ENCODE results near the gene BNIP5.
A peak's percentile ranks its signal among the peaks of the same experiment; 100 is the strongest.

The BNIP5 gene

GRCh38 chr6:36320475-36320874 lies 16.2 kb downstream of the BNIP5 start:
- DNase-seq: no peak

GRCh38 chr6:36319821-36320220 lies 16.9 kb downstream of the BNIP5 start:
- no peak for DNase-seq

GRCh38 chr6:36319436-36319762 lies 17.3 kb downstream of the BNIP5 start:
- no peak for DNase-seq

GRCh38 chr6:36318690-36319435 lies 17.8 kb downstream of the BNIP5 start:
- DNase-seq: no peak

DNA sequence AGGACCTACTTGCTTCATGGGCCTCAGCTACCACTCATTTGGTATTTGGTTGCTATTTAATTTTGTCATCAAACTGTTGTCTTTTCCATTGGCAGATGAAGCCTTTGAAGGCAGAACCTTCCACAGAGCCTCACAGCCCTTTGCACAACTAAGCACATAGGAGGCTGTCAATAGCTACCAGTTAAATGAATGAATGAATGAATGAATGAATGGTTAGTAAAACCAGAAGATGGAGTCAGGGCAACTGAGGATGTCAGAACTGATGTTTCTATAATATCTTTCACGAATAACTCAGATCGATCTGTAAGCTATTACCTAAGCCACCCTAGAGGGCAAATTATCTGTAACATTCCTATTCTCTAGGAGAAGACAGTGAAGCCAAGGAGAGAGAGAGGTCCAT lies 19.1 kb downstream of the BNIP5 start:
- DNase-seq: no peak

DNA sequence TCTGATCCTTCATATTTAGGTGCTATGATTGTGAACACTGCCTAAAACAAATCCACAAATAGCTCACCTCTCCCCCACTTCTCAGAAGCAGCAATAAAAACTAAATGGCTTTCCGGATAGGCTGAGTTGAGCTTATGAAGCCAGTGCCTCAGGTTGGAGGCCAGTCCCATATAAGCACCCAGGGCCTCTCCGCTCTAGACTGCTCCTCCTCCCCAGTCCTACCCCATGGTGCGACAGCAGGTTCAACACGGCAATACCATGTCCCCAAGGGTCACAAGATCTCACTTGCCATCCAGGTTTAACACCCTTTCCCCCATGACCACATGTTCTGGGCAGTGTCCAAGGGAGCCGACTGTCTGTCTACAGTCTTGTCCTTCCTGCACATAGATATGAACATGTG lies 20.8 kb downstream of the BNIP5 start:
- no peak for DNase-seq

- no peak for DNase-seq
Observed at GRCh38 chr6:36314221-36315014, 22.3 kb downstream of the BNIP5 start.

GRCh38 chr6:36313649-36313936 lies 23.1 kb downstream of the BNIP5 start:
- no peak for DNase-seq

GRCh38 chr6:36312854-36313648 lies 23.6 kb downstream of the BNIP5 start:
- no peak for DNase-seq

GRCh38 chr6:36309900-36310299 lies 26.8 kb downstream of the BNIP5 start:
- DNase-seq: no peak

DNA sequence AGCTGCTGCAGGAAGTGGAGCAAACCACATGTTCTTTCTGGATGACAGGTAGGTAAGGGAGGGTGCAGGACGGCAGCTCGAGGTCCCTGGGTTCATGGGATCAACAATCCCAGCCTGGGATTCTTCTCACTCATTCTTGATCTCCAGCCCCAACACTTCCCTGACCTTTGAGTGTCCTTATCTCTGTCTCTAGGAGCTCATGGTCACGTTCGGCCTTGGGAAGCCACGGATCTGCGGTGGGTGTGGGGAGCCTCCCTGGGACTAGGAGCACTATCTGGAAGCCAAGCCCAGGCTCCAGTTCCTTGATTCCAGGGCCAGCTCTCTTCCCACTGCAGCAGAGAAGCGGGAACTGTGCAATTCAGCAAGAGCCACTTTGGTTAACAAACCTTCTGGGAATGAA lies 27.5 kb downstream of the BNIP5 start:
- DNase-seq: no peak

GRCh38 chr6:36308514-36308913 lies 28.2 kb downstream of the BNIP5 start:
- no peak for DNase-seq

GRCh38 chr6:36306375-36306774 lies 30.3 kb downstream of the BNIP5 start:
- DNase-seq: no peak

GRCh38 chr6:36305885-36306284 lies 30.8 kb downstream of the BNIP5 start:
- DNase-seq: no peak

DNA sequence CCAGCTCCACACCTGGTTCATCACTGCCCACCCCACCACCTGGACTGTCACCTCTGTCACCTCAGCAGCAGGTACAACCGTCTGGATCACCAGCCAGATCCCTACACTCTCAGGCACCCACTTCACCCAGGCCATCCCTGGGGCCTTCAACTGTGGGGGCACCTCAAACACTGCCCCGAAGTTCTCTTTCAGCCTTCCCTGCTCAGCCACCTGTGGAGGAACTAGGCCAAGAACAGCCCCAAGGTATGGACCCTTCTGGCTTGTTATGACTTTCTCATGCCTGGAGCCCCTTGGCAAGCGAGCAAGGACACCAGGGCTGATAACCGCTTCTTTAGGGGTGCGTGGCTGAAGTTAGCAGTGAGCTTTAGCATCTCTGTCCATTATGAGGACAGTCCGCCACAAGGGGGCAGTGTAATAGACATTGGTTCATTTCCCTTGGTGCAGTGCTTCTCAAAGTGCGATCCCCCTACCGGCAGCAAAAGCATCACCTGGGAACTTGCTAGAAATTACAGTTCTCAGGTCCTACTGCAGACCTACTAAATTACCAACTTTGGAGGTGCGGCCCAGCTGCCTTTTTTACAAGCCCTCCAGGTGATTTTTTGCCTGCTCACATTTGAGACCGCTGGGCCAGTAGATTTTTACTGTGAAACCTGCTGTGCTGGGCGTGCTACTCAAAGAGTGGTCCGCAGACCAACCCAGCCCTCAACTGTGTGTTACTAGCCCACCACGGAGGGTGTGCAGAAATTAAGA lies 34.3 kb downstream of the BNIP5 start:
- peak; percentile 79 for DNase-seq

GRCh38 chr6:36301781-36302180 lies 34.9 kb downstream of the BNIP5 start:
- no peak for DNase-seq

DNA sequence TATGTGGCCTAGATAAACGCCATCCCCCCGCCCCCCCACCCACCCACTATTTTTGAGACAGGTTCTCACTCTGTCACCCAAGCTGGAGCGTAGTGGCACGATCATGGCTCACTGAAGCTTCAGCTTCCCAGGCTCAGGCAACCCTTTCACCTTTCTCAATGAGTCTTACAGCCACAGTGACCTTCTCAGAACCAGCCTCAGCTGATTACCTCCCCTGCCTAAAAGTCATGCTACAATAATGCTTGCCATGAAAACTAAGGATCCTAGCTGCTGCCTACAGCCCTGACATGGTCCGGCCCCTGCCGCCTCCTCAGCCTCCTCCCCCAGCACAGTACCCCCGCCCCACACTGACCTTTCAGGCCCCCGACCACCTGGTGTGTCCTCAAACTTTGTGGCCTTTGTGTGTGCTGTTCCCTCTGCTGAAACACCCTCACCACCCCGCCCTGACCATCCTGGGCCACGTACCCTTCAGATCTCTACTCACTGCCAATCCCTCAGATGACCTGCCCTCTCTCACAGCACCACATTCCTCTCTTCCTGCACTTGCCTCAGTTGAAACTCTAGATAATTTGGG lies 35.5 kb downstream of the BNIP5 start:
- DNase-seq: no peak

- no peak for DNase-seq
Observed at GRCh38 chr6:36298027-36298426, 38.7 kb downstream of the BNIP5 start.

DNA sequence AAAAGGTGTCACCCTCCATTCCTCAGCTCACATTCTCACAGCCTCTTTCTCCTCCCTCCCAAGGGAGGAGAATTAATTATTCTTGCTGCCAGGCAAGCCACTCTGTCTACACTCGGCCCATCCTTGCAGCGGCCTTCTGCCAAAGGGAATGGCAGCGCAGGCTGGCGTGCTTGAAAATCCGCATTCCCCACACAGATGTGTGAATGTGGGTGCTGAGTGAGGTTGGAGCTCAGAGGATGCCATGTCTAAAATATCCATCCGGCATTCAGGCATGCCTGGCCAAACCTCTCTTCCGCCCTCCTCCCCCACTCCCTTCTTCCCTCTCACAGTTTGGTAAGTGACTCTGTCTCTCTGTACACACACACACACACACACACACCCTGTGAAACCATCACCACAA lies 39.2 kb downstream of the BNIP5 start:
- no peak for DNase-seq

DNA sequence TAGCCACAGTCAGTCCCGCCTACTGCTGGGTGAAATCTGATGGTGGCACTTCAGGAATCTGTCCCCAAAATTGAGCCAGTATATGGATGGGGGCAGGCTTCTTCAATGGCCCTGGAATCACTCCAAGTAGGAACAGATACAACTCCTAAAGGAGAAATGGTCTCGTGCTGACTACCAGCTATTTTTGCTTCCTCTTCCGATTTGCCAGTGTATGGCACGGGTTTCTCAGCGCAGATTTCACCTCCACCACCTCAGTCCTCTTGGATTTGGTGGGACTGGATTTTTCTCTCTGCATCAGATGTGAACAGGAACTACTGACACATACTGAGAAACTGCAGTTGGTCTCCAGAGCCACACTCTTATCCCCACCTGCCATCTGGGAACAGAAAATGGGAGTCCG lies 39.6 kb downstream of the BNIP5 start:
- no peak for DNase-seq

DNA sequence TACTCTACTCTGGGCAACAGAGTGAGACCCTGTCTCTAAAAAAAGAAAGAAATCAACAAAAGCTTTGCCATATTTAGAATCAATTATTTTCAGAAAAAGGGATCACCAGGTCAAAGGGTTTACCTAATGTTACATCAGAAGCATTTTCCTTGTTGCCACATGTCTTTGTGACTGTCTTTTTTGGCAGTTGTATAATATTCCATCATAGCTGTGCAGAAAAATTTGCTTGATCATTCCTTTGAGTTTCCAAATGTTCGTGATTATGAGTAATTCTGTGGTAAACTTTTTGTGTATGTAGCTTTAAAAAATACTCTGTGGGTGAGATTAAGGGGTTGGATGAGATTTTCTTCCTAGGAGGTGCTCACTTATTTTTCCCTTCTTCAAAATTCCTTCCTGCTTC lies 40.4 kb downstream of the BNIP5 start:
- DNase-seq: no peak

- DNase-seq: no peak
Observed at GRCh38 chr6:36292170-36292569, 44.5 kb downstream of the BNIP5 start.

Measured in NCI-H2171 (cell line).